ENCODE measurements around the gene FEZ2.

FEZ2 gene

DNA sequence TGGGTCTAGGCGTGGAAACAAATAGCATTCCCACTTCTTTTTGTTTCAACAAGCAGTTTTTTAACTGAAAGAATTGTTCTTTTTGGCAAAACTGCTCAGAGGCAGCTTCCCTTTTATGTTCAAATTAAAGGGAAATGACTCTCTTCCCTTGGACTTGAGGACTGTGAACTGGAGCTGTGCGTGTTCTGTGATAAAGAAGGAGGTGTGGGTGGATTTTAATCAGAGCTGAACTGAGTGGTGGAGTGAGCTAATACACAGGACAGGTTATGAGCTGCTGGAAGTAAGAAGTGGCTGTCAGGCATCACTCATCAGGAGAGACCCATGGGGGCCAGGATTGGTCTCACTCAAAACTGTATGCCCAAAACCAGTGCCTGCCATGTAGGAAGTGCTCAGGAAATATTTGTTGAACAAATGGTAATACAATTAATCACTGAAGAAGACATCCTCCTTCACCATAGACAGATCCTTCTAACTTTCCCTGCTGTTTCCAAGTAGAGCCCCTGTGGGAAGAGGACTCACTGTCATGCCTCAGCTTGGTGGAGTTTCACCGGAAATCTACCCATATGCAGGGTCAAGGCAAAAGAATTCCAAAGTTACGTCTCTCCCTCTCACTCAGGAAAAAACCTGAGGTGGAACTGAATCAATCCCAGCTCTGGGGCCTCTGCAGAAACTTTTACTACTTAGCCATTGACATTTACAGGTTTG lies 55.9 kb downstream of the FEZ2 start:
- DNase-seq (ENCODE audit: low read depth), result no peak
- TF ChIP-seq, protein P1, sequence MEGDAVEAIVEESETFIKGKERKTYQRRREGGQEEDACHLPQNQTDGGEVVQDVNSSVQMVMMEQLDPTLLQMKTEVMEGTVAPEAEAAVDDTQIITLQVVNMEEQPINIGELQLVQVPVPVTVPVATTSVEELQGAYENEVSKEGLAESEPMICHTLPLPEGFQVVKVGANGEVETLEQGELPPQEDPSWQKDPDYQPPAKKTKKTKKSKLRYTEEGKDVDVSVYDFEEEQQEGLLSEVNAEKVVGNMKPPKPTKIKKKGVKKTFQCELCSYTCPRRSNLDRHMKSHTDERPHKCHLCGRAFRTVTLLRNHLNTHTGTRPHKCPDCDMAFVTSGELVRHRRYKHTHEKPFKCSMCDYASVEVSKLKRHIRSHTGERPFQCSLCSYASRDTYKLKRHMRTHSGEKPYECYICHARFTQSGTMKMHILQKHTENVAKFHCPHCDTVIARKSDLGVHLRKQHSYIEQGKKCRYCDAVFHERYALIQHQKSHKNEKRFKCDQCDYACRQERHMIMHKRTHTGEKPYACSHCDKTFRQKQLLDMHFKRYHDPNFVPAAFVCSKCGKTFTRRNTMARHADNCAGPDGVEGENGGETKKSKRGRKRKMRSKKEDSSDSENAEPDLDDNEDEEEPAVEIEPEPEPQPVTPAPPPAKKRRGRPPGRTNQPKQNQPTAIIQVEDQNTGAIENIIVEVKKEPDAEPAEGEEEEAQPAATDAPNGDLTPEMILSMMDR (IDR thresholded peaks at IDR 0.05; ENCODE audit: low read depth, low read length, missing control alignments), result no peak
- in situ Hi-C loops (cut with HindIII; ENCODE audit: low sequenced_read_pairs), result no loop called here
- no peak overlapping the region for H3K4me3 ChIP-seq (ENCODE audit: low read depth, low read length)

DNA sequence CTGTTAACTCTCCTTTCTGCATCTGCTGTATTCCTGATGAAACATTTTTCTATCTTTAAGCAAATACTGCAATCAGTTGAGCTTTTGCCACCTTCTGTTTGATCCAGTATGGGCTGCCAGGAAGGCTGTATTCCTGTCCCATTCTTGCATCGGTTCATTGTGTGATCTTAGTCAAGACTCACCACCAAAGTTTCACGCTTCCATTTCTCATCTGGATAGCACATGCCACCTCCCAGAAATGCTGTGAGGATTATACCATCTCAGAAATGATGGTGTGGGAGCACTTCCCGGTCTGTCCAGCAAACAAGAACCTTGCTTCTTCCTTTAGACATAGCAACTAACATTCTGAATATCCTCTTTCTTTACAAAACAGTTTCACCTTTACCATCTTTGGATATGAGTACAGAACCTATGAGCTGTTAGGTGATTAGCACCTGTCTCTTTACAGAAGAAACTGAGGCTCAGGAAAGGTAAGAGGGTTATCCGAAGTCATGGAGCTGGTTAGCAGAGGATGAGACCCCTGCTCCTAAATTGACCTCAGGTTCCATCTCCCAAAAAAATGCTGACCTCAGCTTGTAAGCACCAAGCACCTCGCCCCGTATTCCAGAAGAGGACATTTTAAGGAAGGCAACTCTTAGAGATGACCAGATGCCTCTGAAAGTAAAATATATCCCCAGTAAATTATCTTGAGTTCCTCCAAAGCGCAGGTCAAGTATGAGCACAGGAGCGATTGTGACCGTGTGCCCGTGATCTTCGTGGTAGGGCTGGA lies 56.8 kb downstream of the FEZ2 start:
- no peak overlapping the region for H3K4me3 ChIP-seq (ENCODE audit: low read depth, low read length)
- no peak for DNase-seq (ENCODE audit: low read depth)
- TF ChIP-seq, protein P1 (IDR thresholded peaks at IDR 0.05; ENCODE audit: low read depth, low read length, missing control alignments), result no peak
- in situ Hi-C loops (cut with HindIII; ENCODE audit: low sequenced_read_pairs), result no loop called here

DNA sequence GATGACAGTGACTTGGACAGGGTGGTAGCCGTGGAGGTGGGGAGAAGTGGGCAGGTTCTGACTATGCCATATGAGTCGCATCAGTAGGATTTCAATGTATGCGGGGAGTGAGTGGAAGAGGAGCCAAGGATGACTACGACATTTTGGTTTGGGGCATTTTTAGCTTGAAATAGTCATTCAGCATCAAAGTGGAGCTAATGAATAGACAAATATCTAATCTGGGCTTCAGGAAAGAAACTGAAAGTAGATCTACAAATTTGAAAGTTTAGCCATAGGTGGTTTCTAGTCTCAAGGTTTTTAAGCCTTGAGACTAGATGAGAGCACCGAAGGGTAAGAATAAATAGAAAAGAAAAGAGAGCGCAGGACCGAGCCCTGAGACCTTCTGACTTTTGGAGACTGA lies 58.3 kb downstream of the FEZ2 start:
- in situ Hi-C loops (cut with HindIII; ENCODE audit: low sequenced_read_pairs), result no loop called here
- no peak for DNase-seq (ENCODE audit: low read depth)
- no peak overlapping the region for H3K4me3 ChIP-seq (ENCODE audit: low read depth, low read length)
- TF ChIP-seq, protein P1 (IDR thresholded peaks at IDR 0.05; ENCODE audit: low read depth, low read length, missing control alignments), result no peak

DNA sequence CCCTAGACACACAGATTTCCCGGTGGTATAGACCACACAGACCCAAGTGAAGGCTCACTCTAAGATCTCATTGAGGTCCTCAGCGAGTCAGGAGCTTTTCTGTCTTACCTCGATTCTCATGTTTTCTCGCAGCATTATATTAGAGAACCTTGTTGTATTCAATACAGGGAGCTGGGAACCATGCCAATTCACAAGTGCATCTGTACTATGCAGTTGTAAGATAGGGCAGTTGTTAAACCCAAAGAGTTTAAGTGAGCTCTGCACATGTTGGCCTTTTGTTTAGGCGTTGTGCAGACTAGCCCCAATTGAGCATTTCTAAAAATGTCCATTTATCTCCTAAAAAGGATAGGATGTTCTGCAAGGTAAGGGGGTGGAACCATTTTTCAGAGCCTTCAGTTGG lies 59.6 kb downstream of the FEZ2 start:
- in situ Hi-C loops (cut with HindIII; ENCODE audit: low sequenced_read_pairs), result no loop called here
- TF ChIP-seq, protein P1 (IDR thresholded peaks at IDR 0.05; ENCODE audit: low read depth, low read length, missing control alignments), result no peak

DNA sequence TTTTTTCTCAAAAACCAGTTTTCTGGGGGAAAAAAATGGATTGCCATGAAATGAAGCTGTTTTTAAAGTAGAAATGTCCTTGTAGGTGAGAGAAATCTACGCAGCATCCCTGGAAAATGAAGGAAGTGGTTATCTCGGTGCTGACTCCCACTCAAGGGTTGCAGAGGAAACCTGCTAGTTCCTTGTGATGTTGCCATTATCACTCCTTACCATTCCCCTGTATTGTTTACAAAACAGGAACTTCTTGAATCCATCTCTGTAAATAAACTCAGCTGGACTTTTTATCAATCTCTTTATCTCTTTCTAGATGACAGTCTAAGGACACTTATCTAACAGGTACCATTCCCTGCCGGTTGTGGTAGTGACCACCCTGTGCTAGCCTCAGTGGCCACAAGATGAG lies 61.2 kb downstream of the FEZ2 start:
- no peak for DNase-seq (ENCODE audit: low read depth)
- in situ Hi-C loops (cut with HindIII; ENCODE audit: low sequenced_read_pairs), result no loop called here
- TF ChIP-seq, protein P1 (IDR thresholded peaks at IDR 0.05; ENCODE audit: low read depth, low read length, missing control alignments), result no peak
- H3K4me3 ChIP-seq (ENCODE audit: low read depth, low read length), result no peak overlapping the region

More for the DNA sequence above, 59.6 kb downstream of the FEZ2 start:
- no peak overlapping the region for H3K4me3 ChIP-seq (ENCODE audit: low read depth, low read length)
- DNase-seq (ENCODE audit: low read depth), result no peak

DNA sequence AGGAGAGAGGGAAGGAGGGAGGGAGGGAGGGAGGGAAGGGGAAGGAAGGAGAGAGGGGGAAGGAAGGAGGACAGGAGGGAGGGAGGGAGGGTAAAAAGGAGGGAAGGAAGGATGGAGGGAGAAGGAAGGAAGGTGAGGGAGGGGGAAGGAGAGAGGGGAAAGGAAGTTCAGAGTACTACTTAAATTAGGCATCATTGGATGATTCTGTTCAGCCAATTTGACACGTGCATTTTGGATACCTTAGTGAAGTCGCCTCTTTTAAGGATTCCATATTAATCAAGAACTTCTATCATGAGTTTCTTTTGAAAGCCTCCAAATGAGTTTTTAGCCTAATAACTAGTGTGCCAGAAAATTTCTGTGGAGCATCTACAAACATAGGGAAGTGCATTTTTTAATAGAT lies 62.9 kb downstream of the FEZ2 start:
- no peak overlapping the region for H3K4me3 ChIP-seq (ENCODE audit: low read depth, low read length)
- in situ Hi-C loops (cut with HindIII; ENCODE audit: low sequenced_read_pairs), result no loop called here
- TF ChIP-seq, protein P1 (IDR thresholded peaks at IDR 0.05; ENCODE audit: low read depth, low read length, missing control alignments), result no peak
- no peak for DNase-seq (ENCODE audit: low read depth)

Data from astrocyte of the cerebellum (primary cell).